Parathyroid adenoma (tissue), 2 donors: Measurements from ENCODE around the gene DGKI.

Source experiments
- H2AFZ ChIP-seq: fragments of 300-600 bp; sonication (generic); one replicate; pipeline ENCODE4 v1.7.0; 2017; ENCODE audit warnings: antibody characterized with exemption, mild to moderate bottlenecking
- H3K27ac ChIP-seq: fragments of 300-600 bp; sonication (generic); one replicate; pipeline ENCODE4 v1.7.0; 2017
- H3K27me3 ChIP-seq: fragments of 300-600 bp; sonication (generic); one replicate; pipeline ENCODE4 v1.7.0; 2017; ENCODE audit warnings: low read length; ENCODE audit not compliant: control insufficient read depth, insufficient read depth
- H3K36me3 ChIP-seq: fragments of 300-600 bp; sonication (generic); one replicate; pipeline ENCODE4 v1.7.0; 2017; ENCODE audit warnings: low read length; ENCODE audit not compliant: control insufficient read depth, insufficient read depth
- H3K4me1 ChIP-seq: fragments of 300-600 bp; sonication (generic); one replicate; pipeline ENCODE4 v1.7.0; 2017; ENCODE audit warnings: control low read depth
- H3K4me2 ChIP-seq: fragments of 300-600 bp; sonication (generic); one replicate; pipeline ENCODE4 v1.7.0; 2017; ENCODE audit warnings: low read length
- H3K4me3 ChIP-seq: fragments of 300-600 bp; sonication (generic); one replicate; pipeline ENCODE4 v1.7.0; 2017; ENCODE audit warnings: low read depth, low read length
- H3K79me2 ChIP-seq: fragments of 300-600 bp; sonication (generic); one replicate; pipeline ENCODE4 v1.7.0; 2017; ENCODE audit warnings: control low read depth
- H3K9ac ChIP-seq: fragments of 300-600 bp; sonication (generic); one replicate; pipeline ENCODE4 v1.7.0; 2017; ENCODE audit warnings: mild to moderate bottlenecking
- H3K9me3 ChIP-seq: fragments of 300-600 bp; sonication (generic); one replicate; pipeline ENCODE4 v1.7.0; 2017; ENCODE audit warnings: low read length; ENCODE audit not compliant: control insufficient read depth
- TF ChIP-seq, protein P1 (sequence below): fragments of 300-600 bp; sonication (generic); IDR thresholded peaks from one replicate; pipeline ENCODE4 v1.7.0; 2017; ENCODE audit warnings: antibody characterized with exemption, mild to moderate bottlenecking
- donor health status: primary hyperparathyroidism.

DGKI gene

GRCh38 chr7:137611606-137612005 is 235.2 kb downstream of the DGKI start:
- H3K79me2 ChIP-seq, result no peaks in the 10 kb centered on the region
- H3K9ac ChIP-seq, result no peak overlapping the region
- no peak overlapping the region for H3K27ac ChIP-seq
- no peak overlapping the region for H3K4me2 ChIP-seq
- H3K4me1 ChIP-seq, result no peaks in the 10 kb centered on the region
- no peak overlapping the region for H2AFZ ChIP-seq
- no peak overlapping the region for H3K4me3 ChIP-seq
- TF ChIP-seq, protein P1, sequence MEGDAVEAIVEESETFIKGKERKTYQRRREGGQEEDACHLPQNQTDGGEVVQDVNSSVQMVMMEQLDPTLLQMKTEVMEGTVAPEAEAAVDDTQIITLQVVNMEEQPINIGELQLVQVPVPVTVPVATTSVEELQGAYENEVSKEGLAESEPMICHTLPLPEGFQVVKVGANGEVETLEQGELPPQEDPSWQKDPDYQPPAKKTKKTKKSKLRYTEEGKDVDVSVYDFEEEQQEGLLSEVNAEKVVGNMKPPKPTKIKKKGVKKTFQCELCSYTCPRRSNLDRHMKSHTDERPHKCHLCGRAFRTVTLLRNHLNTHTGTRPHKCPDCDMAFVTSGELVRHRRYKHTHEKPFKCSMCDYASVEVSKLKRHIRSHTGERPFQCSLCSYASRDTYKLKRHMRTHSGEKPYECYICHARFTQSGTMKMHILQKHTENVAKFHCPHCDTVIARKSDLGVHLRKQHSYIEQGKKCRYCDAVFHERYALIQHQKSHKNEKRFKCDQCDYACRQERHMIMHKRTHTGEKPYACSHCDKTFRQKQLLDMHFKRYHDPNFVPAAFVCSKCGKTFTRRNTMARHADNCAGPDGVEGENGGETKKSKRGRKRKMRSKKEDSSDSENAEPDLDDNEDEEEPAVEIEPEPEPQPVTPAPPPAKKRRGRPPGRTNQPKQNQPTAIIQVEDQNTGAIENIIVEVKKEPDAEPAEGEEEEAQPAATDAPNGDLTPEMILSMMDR, result no peak
- H3K9me3 ChIP-seq, result no peaks in the 10 kb centered on the region
- H3K36me3 ChIP-seq, result no peaks in the 10 kb centered on the region
- no peaks in the 10 kb centered on the region for H3K27me3 ChIP-seq

- H2AFZ ChIP-seq, result no peak overlapping the region
- H3K27me3 ChIP-seq, result no peaks in the 10 kb centered on the region
- no peaks in the 10 kb centered on the region for H3K79me2 ChIP-seq
- H3K4me2 ChIP-seq, result no peak overlapping the region
- H3K9ac ChIP-seq, result no peak overlapping the region
- no peak overlapping the region for H3K4me3 ChIP-seq
- no peak overlapping the region for H3K27ac ChIP-seq
- TF ChIP-seq, protein P1, result no peak
- H3K9me3 ChIP-seq, result no peaks in the 10 kb centered on the region
- no peaks in the 10 kb centered on the region for H3K4me1 ChIP-seq
- H3K36me3 ChIP-seq, result no peaks in the 10 kb centered on the region
These were observed 237.3 kb downstream of the DGKI start for GRCh38 chr7:137609500-137609899.

DNA sequence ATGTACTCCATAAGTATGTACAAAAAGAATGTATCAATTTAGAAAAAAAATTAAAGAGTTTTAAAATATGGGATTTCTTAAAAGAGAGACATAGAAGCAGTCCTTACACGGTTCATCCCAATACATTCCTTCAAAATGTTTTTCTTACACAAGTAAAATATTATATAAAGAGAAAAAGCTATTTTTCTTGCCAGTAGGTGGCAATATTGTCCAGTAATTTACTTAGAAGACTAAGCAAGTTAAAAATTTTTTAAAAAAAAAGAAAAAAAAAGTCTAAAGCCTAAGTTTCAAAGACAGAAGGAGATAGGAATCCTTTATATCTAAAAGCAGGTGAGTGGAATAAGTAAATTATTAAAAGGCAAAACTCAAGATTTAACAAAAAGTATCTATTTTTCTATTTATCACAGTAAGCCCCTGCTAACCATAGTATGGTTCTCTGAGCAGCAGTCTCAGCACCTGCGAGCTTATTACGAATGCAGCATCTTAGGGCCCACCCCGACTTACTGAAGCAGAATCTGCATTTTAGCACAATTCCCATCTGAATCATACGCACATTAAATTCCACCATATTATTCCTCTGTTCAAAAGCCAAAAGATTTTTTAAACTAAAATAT is 240.6 kb downstream of the DGKI start:
- Histone ChIP-seq H2AFZ (no peak overlapping the region), H3K27me3 (no peaks in the 10 kb centered on the region), H3K4me3 (no peak overlapping the region), H3K27ac (no peak overlapping the region), H3K36me3 (no peaks in the 10 kb centered on the region), H3K4me1 (no peaks in the 10 kb centered on the region), H3K79me2 (no peaks in the 10 kb centered on the region), H3K9ac (no peak overlapping the region), H3K9me3 (no peaks in the 10 kb centered on the region), H3K4me2 (no peak overlapping the region)
- TF ChIP-seq, protein P1, result peak; percentile 57

GRCh38 chr7:137603043-137603442 is 243.7 kb downstream of the DGKI start:
- TF ChIP-seq, protein P1, result no peak
- Histone ChIP-seq H3K27ac (no peak overlapping the region), H3K27me3 (no peaks in the 10 kb centered on the region), H3K79me2 (no peaks in the 10 kb centered on the region), H3K36me3 (no peaks in the 10 kb centered on the region), H2AFZ (no peak overlapping the region), H3K9ac (no peak overlapping the region), H3K4me2 (no peak overlapping the region), H3K9me3 (no peaks in the 10 kb centered on the region), H3K4me3 (no peak overlapping the region), H3K4me1 (no peaks in the 10 kb centered on the region)

DNA sequence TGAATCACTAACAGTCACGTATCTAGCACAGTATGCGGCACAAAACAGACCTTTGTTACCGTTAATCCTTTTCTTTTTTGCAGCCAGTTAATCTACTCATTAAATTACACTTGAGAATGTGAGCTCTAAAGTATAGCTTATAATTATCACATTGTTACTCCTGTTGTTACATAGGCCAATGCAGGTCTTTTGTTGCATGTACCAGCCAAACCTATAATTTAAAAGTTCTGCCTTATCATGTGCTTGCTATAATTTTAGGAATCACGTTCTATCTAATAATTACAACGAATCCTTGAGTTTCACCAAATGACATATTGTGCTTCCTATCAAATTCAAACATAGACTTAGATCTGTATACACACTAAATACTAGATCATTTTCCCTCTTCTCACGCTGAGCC is 245.1 kb downstream of the DGKI start:
- no peaks in the 10 kb centered on the region for H3K27me3 ChIP-seq
- TF ChIP-seq, protein P1, result no peak
- no peak overlapping the region for H3K27ac ChIP-seq
- H3K36me3 ChIP-seq, result no peaks in the 10 kb centered on the region
- no peaks in the 10 kb centered on the region for H3K9me3 ChIP-seq
- H2AFZ ChIP-seq, result no peak overlapping the region
- H3K9ac ChIP-seq, result no peak overlapping the region
- H3K4me1 ChIP-seq, result no peaks in the 10 kb centered on the region
- no peak overlapping the region for H3K4me3 ChIP-seq
- no peaks in the 10 kb centered on the region for H3K79me2 ChIP-seq
- H3K4me2 ChIP-seq, result no peak overlapping the region
